ENCODE measurements around the gene ANG. TPM values are rescaled to one million over a fixed set of nuclear protein-coding genes. Genes with fewer than 3 reads are reported as not detected.

Gene ANG
- total and polyA plus RNA-seq, 2 donors (not counting 1 experiment from before 2014, with no cell fraction given), result 1.7 to 2.0 TPM

- H3K9me3 ChIP-seq (ENCODE audit: control extremely low read depth in 1 of 3, control insufficient read depth in 2 of 3, insufficient read depth in 1 of 3, low read length in 2 of 3), result peaks cover 0 to 6% (median 0%) of the 10 kb centered on the region in 3 donors
- H3K4me2 ChIP-seq (replicated peaks; ENCODE audit: low read depth, low read length, poor library complexity, severe bottlenecking), result no peak overlapping the region
- H2AFZ ChIP-seq (ENCODE audit: insufficient read depth, low read depth, low read length, poor library complexity, severe bottlenecking), result no peak overlapping the region
- TF ChIP-seq CTCF (IDR thresholded peaks at IDR 0.05) (no peak), EZH2 (IDR thresholded peaks at IDR 0.05; ENCODE audit: borderline replicate concordance, insufficient read depth, low read depth, low read length, poor library complexity, severe bottlenecking) (no peak)
- no peak for ATAC-seq (ENCODE audit: low read depth)
- POLR2A ChIA-PET, result interaction anchor here (0.6 kb wide), 1 partner anchor 46 kb away, joined by 6 read pairs; no protein-coding TSS in a partner anchor
- no peak for DNase-seq
- H3K79me2 ChIP-seq (ENCODE audit: control insufficient read depth, insufficient read depth, low read length), result no peaks in the 10 kb centered on the region
- CTCF ChIA-PET, result interaction anchor here (0.6 to 11.2 kb wide), 3 partner anchors 19 to 200 kb away, joined by 3 to 445 read pairs (median 8); partner anchors contain the start of genes ANG and RNASE4
- H3K27me3 ChIP-seq (replicated peaks in 1 of 4; ENCODE audit: control extremely low read depth in 1 of 4, control insufficient read depth in 3 of 4, insufficient read depth in 4 of 4, low read length in 3 of 4), result peaks cover 0 to 58% (median 43%) of the 10 kb centered on the region in 4 experiments
- H3K4me1 ChIP-seq (ENCODE audit: control insufficient read depth in 2 of 2, insufficient read depth in 2 of 2, low read length in 2 of 2), result peaks cover 26 to 28% of the 10 kb centered on the region in 2 donors
- H3K4me3 ChIP-seq (ENCODE audit: control extremely low read depth in 1 of 5, extremely low read depth in 1 of 5, insufficient read depth in 1 of 5, low read depth in 2 of 5, low read length in 4 of 5), result no peak overlapping the region
- 67% methylated on average over 2 of the region's 4 CpGs for WGBS (ENCODE audit: insufficient coverage)
- H3K9ac ChIP-seq (ENCODE audit: low read length), result no peak overlapping the region
- H3K4me3 Mint-ChIP-seq, result no peak overlapping the region
- H3K27ac ChIP-seq (ENCODE audit: low read length in 2 of 2), result no peak overlapping the region
- H3K27ac Mint-ChIP-seq, result no peak overlapping the region
- no peaks in the 10 kb centered on the region for H4K20me1 ChIP-seq (ENCODE audit: control insufficient read depth, insufficient read depth, low read length, poor library complexity, severe bottlenecking)
- H3K36me3 ChIP-seq (replicated peaks in 1 of 2; ENCODE audit: control extremely low read depth in 1 of 2, control insufficient read depth in 1 of 2, extremely low read depth in 1 of 2, insufficient read depth in 2 of 2, low read length in 1 of 2), result no peaks in the 10 kb centered on the region
- intact Hi-C loops (cut with micrococcal nuclease), result no loop called here
- peaks cover 27% of the 10 kb centered on the region for H3K4me1 Mint-ChIP-seq
- peaks cover 59% of the 10 kb centered on the region for H3K27me3 Mint-ChIP-seq
- H3K9me3 Mint-ChIP-seq (ENCODE audit: insufficient read depth), result no peaks in the 10 kb centered on the region
Measured at GRCh38 chr14:20655851-20656250, 32.7 kb upstream of the ANG start.

GRCh38 chr14:20656274-20656673, 32.3 kb upstream of the ANG start:
- no peaks in the 10 kb centered on the region for H4K20me1 ChIP-seq (ENCODE audit: control insufficient read depth, insufficient read depth, low read length, poor library complexity, severe bottlenecking)
- POLR2A ChIA-PET, result interaction anchor here (0.6 kb wide), 1 partner anchor 46 kb away, joined by 6 read pairs; no protein-coding TSS in a partner anchor
- H3K27ac ChIP-seq (ENCODE audit: low read length in 2 of 2), result no peak overlapping the region
- no peak overlapping the region for H3K4me3 ChIP-seq (ENCODE audit: control extremely low read depth in 1 of 5, extremely low read depth in 1 of 5, insufficient read depth in 1 of 5, low read depth in 2 of 5, low read length in 4 of 5)
- peaks cover 0 to 58% (median 42%) of the 10 kb centered on the region in 4 experiments for H3K27me3 ChIP-seq (replicated peaks in 1 of 4; ENCODE audit: control extremely low read depth in 1 of 4, control insufficient read depth in 3 of 4, insufficient read depth in 4 of 4, low read length in 3 of 4)
- ATAC-seq (ENCODE audit: low read depth) (no peak), DNase-seq (no peak)
- H3K27me3 Mint-ChIP-seq, result peaks cover 58% of the 10 kb centered on the region
- no peak overlapping the region for H3K4me2 ChIP-seq (replicated peaks; ENCODE audit: low read depth, low read length, poor library complexity, severe bottlenecking)
- H3K4me1 ChIP-seq (ENCODE audit: control insufficient read depth in 2 of 2, insufficient read depth in 2 of 2, low read length in 2 of 2), result peaks cover 26 to 28% of the 10 kb centered on the region in 2 donors
- no peak overlapping the region for H3K27ac Mint-ChIP-seq
- CTCF ChIA-PET, result interaction anchor here (0.6 to 11.2 kb wide), 4 partner anchors 19 to 201 kb away, joined by 3 to 445 read pairs (median 6); partner anchors contain the start of genes ANG and RNASE4
- intact Hi-C loops (cut with micrococcal nuclease), result no loop called here
- peaks cover 27% of the 10 kb centered on the region for H3K4me1 Mint-ChIP-seq
- H3K36me3 ChIP-seq (replicated peaks in 1 of 2; ENCODE audit: control extremely low read depth in 1 of 2, control insufficient read depth in 1 of 2, extremely low read depth in 1 of 2, insufficient read depth in 2 of 2, low read length in 1 of 2), result no peaks in the 10 kb centered on the region
- no peaks in the 10 kb centered on the region for H3K9me3 Mint-ChIP-seq (ENCODE audit: insufficient read depth)
- no peak overlapping the region for H2AFZ ChIP-seq (ENCODE audit: insufficient read depth, low read depth, low read length, poor library complexity, severe bottlenecking)
- peaks cover 0 to 6% (median 0%) of the 10 kb centered on the region in 3 donors for H3K9me3 ChIP-seq (ENCODE audit: control extremely low read depth in 1 of 3, control insufficient read depth in 2 of 3, insufficient read depth in 1 of 3, low read length in 2 of 3)
- no peaks in the 10 kb centered on the region for H3K79me2 ChIP-seq (ENCODE audit: control insufficient read depth, insufficient read depth, low read length)
- H3K4me3 Mint-ChIP-seq, result no peak overlapping the region
- H3K9ac ChIP-seq (ENCODE audit: low read length), result no peak overlapping the region
- WGBS (ENCODE audit: insufficient coverage), result 93% methylated on average over 3 of the region's 4 CpGs
- no peak for TF ChIP-seq CTCF (IDR thresholded peaks at IDR 0.05)

Measured in B cell (primary cell).